ENCODE measurements around the gene CERKL. TPM values are rescaled to one million over a fixed set of nuclear protein-coding genes. Genes with fewer than 3 reads are reported as not detected.

CERKL gene
- total RNA-seq, 1 donor from 2014 or later: 2.6 TPM

DNA sequence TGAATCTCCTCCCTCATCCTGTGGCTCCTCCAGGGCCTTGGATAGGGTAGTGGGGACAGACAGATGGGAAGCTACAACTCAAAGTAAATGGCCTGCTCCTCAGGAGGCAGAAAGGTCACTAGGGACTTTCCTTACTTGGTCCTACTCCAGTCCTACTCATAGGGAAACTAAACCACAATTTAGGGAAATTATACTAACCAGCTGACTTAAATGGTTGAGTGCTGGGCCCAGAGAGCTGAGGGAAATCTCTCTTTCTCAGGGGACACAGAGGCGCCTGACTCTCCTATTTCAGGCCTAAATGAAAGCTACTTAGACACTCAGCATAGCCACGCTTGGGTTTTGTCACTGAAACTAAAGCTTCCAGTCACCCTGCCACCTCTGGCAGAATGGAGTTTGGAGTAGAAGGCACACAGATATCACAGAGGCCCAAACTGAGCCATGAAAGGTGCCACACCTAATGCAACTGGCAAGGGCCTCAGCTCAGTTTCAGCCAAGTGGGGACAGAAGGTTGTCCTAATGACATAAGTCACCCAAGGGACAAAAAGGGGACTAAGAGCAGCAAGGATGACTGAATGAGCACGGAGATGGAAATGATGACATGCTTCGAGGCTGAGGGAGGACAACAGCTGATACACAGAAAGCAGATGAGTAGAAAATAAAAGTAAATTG, 24.0 kb downstream of the CERKL start:
- H3K36me3 Mint-ChIP-seq (ENCODE audit: insufficient read depth): no peaks in the 10 kb centered on the region
- H3K4me1 Mint-ChIP-seq (ENCODE audit: low read depth): peaks cover 1% of the 10 kb centered on the region
- peaks cover 3% of the 10 kb centered on the region for H3K27me3 Mint-ChIP-seq
- H3K9me3 Mint-ChIP-seq (ENCODE audit: low read depth): no peaks in the 10 kb centered on the region
- H3K27ac Mint-ChIP-seq: no peak overlapping the region
- no peak for DNase-seq (ENCODE audit: low spot score, unreplicated experiment)
- TF ChIP-seq, protein P1, sequence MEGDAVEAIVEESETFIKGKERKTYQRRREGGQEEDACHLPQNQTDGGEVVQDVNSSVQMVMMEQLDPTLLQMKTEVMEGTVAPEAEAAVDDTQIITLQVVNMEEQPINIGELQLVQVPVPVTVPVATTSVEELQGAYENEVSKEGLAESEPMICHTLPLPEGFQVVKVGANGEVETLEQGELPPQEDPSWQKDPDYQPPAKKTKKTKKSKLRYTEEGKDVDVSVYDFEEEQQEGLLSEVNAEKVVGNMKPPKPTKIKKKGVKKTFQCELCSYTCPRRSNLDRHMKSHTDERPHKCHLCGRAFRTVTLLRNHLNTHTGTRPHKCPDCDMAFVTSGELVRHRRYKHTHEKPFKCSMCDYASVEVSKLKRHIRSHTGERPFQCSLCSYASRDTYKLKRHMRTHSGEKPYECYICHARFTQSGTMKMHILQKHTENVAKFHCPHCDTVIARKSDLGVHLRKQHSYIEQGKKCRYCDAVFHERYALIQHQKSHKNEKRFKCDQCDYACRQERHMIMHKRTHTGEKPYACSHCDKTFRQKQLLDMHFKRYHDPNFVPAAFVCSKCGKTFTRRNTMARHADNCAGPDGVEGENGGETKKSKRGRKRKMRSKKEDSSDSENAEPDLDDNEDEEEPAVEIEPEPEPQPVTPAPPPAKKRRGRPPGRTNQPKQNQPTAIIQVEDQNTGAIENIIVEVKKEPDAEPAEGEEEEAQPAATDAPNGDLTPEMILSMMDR (IDR thresholded peaks at IDR 0.05; ENCODE audit: unreplicated experiment): no peak
- H3K4me3 Mint-ChIP-seq (ENCODE audit: low read depth): no peak overlapping the region

DNA sequence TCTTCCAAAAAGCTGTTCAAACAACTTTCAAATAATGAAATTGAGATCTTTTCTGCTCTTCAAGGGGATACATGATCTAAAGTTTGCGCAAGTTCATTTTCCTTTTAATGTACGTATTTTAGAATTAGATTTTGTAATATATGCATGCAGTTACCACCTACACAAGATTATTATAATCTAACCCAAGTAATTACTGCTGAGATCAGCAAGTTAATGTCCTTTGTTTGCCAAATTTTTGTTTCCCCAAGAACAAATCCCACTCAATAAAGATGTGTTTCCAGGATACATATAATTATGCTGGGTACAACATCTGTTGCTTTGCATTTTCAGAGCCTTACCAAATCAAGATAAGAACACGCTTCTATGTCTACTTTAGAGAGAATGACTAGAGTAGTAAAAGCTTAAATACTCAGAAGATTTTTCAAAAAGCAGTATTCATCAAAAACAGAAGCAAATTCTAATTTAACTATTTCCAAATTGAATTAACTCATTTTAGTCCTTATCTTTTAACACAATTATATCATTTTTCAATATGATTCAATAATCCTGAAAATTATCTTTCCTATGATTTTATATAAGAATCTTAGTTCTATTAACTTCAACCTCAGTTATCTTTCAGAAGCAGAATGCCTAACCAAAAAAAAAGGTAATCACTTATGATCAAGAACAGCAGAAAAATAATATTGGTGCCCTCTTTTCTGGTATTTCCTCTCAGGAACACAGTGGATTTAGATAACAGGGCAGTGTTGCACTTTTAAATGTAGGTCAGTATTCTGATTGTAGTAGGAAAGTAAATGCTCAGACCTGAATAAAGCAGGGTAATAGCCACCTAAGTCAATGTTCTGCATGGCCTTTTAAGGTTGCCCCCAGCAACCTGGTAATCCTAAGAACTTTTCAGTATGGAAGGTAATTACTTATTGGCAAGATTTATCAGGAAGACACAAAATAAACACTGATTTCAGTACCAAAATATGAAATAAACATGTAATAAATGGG, 28.0 kb downstream of the CERKL start:
- peaks cover 4% of the 10 kb centered on the region for H3K9me3 Mint-ChIP-seq (ENCODE audit: low read depth)

DNA sequence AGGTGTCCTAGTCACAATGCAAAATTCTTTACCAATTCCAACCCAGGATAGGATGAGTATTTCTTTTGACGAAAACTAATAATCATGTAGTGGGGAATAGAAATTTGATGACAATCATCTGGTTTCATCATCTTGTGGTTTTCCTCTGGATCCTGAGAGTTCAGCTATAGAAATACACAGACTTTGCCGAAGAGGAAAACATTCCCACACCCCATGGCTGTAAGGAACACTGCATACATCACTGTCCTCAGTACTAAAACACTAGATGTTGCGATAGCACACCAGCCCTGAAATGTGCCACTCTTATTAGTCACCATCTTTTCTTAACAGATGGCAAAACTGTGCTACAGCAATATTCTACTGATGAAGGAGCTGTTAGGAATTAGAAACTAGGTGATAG, 29.4 kb downstream of the CERKL start:
- Mint-ChIP-seq H3K4me3 (ENCODE audit: low read depth) (no peak overlapping the region), H3K27ac (no peak overlapping the region), H3K4me1 (ENCODE audit: low read depth) (peaks cover 5% of the 10 kb centered on the region), H3K27me3 (peaks cover 8% of the 10 kb centered on the region), H3K36me3 (ENCODE audit: insufficient read depth) (no peaks in the 10 kb centered on the region), H3K9me3 (ENCODE audit: low read depth) (peaks cover 4% of the 10 kb centered on the region)
- no peak for DNase-seq (ENCODE audit: low spot score, unreplicated experiment)
- TF ChIP-seq, protein P1 (IDR thresholded peaks at IDR 0.05; ENCODE audit: unreplicated experiment): no peak

More for the DNA sequence above, 28.0 kb downstream of the CERKL start:
- H3K4me3 Mint-ChIP-seq (ENCODE audit: low read depth): no peak overlapping the region
- no peaks in the 10 kb centered on the region for H3K36me3 Mint-ChIP-seq (ENCODE audit: insufficient read depth)
- peaks cover 12% of the 10 kb centered on the region for H3K27me3 Mint-ChIP-seq
- no peak for DNase-seq (ENCODE audit: low spot score, unreplicated experiment)
- TF ChIP-seq, protein P1 (IDR thresholded peaks at IDR 0.05; ENCODE audit: unreplicated experiment): no peak
- no peak overlapping the region for H3K27ac Mint-ChIP-seq
- H3K4me1 Mint-ChIP-seq (ENCODE audit: low read depth): peaks cover 1% of the 10 kb centered on the region

DNA sequence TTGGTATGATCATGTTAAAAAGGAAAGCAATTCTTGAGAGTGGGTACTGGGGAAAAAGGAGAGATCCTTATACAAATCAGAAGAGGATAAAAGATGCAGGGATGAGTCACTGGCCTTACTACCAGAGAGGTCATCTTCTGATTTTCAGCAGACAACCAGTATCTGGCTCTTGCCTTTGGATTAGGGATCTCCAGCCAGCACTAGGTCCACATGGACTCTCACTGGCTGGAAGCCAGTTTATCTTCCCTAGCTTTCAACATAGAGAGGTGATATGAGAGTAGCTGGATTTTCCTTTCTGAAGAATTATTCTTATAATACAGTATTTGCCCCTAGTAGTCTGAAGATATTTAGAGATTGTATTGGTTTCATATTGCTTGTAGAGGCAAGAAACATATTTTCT, 30.2 kb downstream of the CERKL start:
- Mint-ChIP-seq H3K27ac (no peak overlapping the region), H3K4me1 (ENCODE audit: low read depth) (peaks cover 5% of the 10 kb centered on the region), H3K36me3 (ENCODE audit: insufficient read depth) (no peaks in the 10 kb centered on the region), H3K4me3 (ENCODE audit: low read depth) (no peak overlapping the region), H3K27me3 (peaks cover 8% of the 10 kb centered on the region), H3K9me3 (ENCODE audit: low read depth) (peaks cover 4% of the 10 kb centered on the region)
- TF ChIP-seq, protein P1 (IDR thresholded peaks at IDR 0.05; ENCODE audit: unreplicated experiment): no peak
- no peak for DNase-seq (ENCODE audit: low spot score, unreplicated experiment)

DNA sequence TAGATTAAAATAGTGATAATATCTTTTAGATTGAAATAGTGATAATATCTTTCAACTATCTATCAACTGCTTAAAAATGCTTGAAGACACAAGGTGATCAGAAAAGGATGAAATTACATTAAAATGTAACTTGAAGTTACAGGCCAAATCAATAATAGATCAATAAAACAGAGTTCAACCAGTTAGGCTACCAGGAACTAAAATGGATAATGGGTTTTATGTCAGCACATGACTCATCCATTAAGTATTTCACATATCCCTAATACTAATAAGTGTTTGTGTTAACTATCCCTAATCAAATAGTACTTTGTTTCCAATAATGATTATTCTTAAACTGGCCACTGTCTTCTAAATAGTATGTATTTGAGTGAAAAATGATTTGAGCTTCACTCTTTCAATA, 33.7 kb downstream of the CERKL start:
- peaks cover 7% of the 10 kb centered on the region for H3K4me1 Mint-ChIP-seq (ENCODE audit: low read depth)
- H3K36me3 Mint-ChIP-seq (ENCODE audit: insufficient read depth): no peaks in the 10 kb centered on the region
- DNase-seq (ENCODE audit: low spot score, unreplicated experiment): no peak
- TF ChIP-seq, protein P1 (IDR thresholded peaks at IDR 0.05; ENCODE audit: unreplicated experiment): no peak
- peak overlapping the region; percentile 68 for H3K27ac Mint-ChIP-seq
- H3K4me3 Mint-ChIP-seq (ENCODE audit: low read depth): no peak overlapping the region
- peaks cover 8% of the 10 kb centered on the region for H3K27me3 Mint-ChIP-seq
- H3K9me3 Mint-ChIP-seq (ENCODE audit: low read depth): peaks cover 6% of the 10 kb centered on the region

All from progenitor cell of endocrine pancreas (in vitro differentiated cells).